Measurements from ENCODE around the gene PEAK3. TPM values are rescaled to one million over a fixed set of nuclear protein-coding genes. Genes with fewer than 3 reads are reported as not detected.
"Not testable (repeated sequence)": the region's sequence is repeated elsewhere in the genome, so short reads cannot be mapped to it uniquely, and the experiment has no call there.

PEAK3 gene
- total RNA-seq, 1 donor from 2014 or later = 4.5 TPM

DNA sequence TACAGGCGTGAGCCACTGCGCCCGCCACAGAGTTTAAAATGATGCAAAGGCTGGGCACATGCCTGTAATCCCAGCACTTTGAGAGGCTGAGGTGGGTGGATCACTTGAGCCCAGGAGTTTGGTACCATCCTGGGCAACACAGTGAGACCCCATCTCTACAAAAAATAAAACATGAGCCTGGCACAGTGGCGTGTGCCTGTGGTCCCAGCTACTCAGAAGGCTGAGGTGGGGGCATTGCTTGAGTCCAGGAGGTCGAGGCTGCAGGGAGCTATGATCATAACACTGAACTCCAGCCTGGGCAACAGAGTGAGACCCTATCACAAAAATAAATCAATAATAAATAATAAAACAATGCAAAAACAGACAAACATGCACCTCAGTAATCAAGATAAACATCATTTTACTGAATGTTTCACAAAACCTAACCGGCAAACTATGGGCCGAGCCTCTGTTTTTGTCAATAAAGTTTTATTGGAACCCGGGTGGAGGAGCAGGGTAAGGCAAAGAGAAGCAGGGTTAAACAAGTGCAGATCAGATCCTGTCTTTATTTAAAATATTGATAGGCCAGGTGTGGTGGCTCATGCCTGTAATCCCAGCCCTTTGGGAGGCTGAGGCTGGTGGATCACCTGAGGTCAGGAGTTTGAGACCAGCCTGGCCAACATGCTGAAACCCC, 2.0 kb upstream of the PEAK3 start:
- TF ChIP-seq, protein P1, sequence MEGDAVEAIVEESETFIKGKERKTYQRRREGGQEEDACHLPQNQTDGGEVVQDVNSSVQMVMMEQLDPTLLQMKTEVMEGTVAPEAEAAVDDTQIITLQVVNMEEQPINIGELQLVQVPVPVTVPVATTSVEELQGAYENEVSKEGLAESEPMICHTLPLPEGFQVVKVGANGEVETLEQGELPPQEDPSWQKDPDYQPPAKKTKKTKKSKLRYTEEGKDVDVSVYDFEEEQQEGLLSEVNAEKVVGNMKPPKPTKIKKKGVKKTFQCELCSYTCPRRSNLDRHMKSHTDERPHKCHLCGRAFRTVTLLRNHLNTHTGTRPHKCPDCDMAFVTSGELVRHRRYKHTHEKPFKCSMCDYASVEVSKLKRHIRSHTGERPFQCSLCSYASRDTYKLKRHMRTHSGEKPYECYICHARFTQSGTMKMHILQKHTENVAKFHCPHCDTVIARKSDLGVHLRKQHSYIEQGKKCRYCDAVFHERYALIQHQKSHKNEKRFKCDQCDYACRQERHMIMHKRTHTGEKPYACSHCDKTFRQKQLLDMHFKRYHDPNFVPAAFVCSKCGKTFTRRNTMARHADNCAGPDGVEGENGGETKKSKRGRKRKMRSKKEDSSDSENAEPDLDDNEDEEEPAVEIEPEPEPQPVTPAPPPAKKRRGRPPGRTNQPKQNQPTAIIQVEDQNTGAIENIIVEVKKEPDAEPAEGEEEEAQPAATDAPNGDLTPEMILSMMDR (IDR thresholded peaks at IDR 0.05) = no peak
- no peak overlapping the region for H3K27ac ChIP-seq
- intact Hi-C loops (cut with DNase I) = no loop called here
- H3K9me3 ChIP-seq = no peaks in the 10 kb centered on the region
- no peak overlapping the region for H3K4me3 ChIP-seq
- H3K27me3 ChIP-seq = peaks cover 7% of the 10 kb centered on the region
- DNase-seq (no peak), ATAC-seq (no peak)
- H3K36me3 ChIP-seq = no peaks in the 10 kb centered on the region
- peaks cover 11% of the 10 kb centered on the region for H3K4me1 ChIP-seq

DNA sequence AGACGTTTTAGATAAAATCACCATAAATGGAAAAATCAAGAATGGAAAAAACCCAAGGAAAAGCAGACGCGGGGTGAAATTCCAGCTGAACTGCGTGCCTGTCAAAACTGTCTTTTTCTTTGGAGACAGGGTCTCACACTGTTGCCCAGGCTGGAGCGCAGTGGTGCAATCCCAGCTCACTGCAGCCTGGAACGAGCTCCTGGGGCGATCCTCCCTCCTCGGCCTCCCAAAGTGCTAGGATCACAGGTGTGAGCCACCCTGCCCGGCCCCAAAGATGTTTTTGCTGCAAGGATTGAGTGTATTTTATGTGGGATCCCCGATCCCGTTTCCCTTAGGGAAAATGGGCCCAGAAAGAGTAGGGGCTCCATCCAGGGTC, 875 bp upstream of the PEAK3 start:
- Histone ChIP-seq H3K4me3 (no peak overlapping the region), H3K9me3 (no peaks in the 10 kb centered on the region), H3K36me3 (no peaks in the 10 kb centered on the region), H3K27ac (no peak overlapping the region), H3K4me1 (peaks cover 11% of the 10 kb centered on the region), H3K27me3 (no peaks in the 10 kb centered on the region)
- ATAC-seq (no peak), DNase-seq (no peak)
- TF ChIP-seq, protein P1 (IDR thresholded peaks at IDR 0.05) = no peak
- intact Hi-C loops (cut with DNase I) = no loop called here

DNA sequence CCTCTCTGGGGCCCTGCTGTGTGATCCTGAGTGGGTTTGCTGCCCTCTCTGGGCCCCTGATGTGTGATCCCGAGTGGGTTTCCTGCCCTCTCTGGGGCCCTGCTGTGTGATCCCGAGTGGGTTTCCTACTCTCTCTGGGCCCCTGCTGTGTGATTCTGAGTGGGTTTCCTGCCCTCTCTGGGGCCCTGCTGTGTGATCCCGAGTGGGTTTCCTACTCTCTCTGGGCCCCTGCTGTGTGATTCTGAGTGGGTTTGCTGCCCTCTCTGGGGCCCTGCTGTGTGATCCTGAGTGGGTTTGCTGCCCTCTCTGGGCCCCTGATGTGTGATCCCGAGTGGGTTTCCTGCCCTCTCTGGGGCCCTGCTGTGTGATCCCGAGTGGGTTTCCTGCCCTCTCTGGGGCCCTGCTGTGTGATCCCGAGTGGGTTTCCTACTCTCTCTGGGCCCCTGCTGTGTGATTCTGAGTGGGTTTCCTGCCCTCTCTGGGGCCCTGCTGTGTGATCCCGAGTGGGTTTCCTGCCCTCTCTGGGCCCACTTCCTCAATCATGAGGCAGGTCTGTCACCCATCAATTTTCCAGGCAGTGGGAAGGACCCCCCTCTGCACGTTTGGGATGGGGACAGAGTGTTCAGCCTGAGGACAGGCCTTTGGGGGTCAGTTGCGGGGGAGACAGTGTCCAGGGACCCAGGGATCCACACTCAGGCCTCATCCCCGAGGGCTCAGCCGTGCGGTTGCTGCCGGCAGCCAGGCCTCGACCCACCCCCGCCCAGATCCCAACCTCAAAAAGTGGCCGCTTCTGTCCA, 512 bp downstream of the PEAK3 start:
- peaks cover 11% of the 10 kb centered on the region for H3K4me1 ChIP-seq
- intact Hi-C loops (cut with DNase I) = not testable (repeated sequence)

DNA sequence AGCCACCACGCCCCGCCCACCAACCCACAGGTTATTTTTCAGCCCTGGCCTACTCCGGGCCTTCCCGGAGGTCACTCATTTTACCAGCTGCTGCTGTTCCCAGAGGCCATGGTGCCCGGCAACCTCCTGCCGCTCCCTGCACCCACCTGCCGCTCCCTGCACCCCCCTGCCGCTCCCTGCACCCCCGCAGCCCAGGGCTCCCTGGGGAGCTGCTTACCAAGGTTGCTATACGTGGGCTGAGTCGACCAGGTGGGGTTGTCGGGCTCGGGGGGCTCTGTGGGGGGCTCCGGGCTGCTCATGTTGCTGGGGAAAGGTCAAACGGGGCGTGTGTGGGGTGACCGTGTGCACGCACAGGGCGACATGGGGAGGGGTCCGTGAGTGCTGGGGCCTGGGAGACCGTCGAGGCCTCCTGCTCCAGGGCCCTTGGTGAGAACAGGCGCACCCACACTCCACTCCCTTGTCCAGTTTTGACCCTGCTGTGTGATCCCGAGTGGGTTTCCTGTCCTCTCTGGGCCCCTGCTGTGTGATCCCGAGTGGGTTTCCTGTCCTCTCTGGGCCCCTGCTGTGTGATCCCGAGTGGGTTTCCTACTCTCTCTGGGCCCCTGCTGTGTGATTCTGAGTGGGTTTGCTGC, 1.2 kb downstream of the PEAK3 start:
- H3K27ac ChIP-seq = no peak overlapping the region
- intact Hi-C loops (cut with DNase I) = no loop called here
- peaks cover 11% of the 10 kb centered on the region for H3K4me1 ChIP-seq
- TF ChIP-seq, protein P1 (IDR thresholded peaks at IDR 0.05) = no peak
- no peaks in the 10 kb centered on the region for H3K36me3 ChIP-seq
- no peaks in the 10 kb centered on the region for H3K9me3 ChIP-seq
- no peaks in the 10 kb centered on the region for H3K27me3 ChIP-seq
- ATAC-seq = no peak
- H3K4me3 ChIP-seq = no peak overlapping the region
- DNase-seq = no peak

More for the DNA sequence above, 512 bp downstream of the PEAK3 start:
- H3K27ac ChIP-seq = peak overlapping the region; percentile 78
- H3K27me3 ChIP-seq, DNase-seq, H3K9me3 ChIP-seq, H3K36me3 ChIP-seq: not testable (repeated sequence)
- H3K4me3 ChIP-seq = peak overlapping the region; percentile 51
- ATAC-seq = peak; percentile 34

DNA sequence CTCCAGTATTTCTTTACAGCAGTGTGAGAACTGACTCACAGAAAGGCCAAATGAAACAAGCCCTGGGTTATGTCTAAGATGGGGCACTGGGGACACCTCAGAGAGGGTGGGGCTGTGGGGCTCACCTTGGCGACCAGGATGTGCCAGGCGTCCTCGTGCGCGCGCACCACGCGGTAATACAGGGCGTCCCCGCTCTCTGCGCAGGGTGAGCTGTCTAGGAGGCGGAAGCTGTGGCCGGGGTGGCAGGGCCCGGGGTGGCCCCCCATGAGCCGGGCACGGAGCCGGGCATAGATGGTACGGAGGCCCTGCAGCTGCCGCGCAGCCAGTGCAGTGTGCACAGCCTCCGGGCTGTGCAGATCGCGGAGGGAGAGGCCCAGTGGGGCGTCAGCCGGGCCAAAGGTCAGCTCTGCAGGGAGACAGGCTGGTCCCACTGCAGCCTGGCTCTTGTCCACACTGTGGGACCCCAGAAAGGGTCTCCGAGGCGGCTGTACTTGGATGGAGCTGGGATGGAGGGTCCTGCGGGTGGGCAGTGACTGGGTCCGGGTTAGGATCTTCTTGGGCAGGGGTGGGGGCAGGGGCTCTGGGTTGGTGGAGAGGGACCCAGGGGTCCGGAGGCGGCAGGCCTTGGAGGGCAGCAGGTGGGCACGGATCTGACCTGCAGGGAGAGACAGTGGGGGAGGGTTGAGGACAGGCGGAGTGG, 3.4 kb downstream of the PEAK3 start:
- no peaks in the 10 kb centered on the region for H3K27me3 ChIP-seq
- H3K4me1 ChIP-seq = peaks cover 28% of the 10 kb centered on the region
- DNase-seq (no peak), ATAC-seq (no peak)
- no peaks in the 10 kb centered on the region for H3K36me3 ChIP-seq
- intact Hi-C loops (cut with DNase I) = no loop called here
- TF ChIP-seq, protein P1 (IDR thresholded peaks at IDR 0.05) = no peak
- H3K9me3 ChIP-seq = no peaks in the 10 kb centered on the region
- no peak overlapping the region for H3K4me3 ChIP-seq
- no peak overlapping the region for H3K27ac ChIP-seq
